GM12865 (cell line): Measurements from ENCODE around the gene PKP2.

Experiments
- DNase-seq: peaks from one replicate; pipeline ENCODE4 v3.0.0; 2010; ENCODE audit warnings: low read depth
- H3K4me3 ChIP-seq: 2 replicates; pipeline ENCODE4 v1.5.1; 2011; ENCODE audit warnings: mild to moderate bottlenecking, low read depth, low read length, control low read depth
- TF ChIP-seq, protein P1 (sequence below): IDR thresholded peaks from 2 replicates; pipeline ENCODE4 v1.5.1; 2011; ENCODE audit warnings: low read length, control low read depth, low read depth, inconsistent platforms; ENCODE audit not compliant: insufficient read depth; ENCODE audit errors: missing control alignments

PKP2 gene

DNA sequence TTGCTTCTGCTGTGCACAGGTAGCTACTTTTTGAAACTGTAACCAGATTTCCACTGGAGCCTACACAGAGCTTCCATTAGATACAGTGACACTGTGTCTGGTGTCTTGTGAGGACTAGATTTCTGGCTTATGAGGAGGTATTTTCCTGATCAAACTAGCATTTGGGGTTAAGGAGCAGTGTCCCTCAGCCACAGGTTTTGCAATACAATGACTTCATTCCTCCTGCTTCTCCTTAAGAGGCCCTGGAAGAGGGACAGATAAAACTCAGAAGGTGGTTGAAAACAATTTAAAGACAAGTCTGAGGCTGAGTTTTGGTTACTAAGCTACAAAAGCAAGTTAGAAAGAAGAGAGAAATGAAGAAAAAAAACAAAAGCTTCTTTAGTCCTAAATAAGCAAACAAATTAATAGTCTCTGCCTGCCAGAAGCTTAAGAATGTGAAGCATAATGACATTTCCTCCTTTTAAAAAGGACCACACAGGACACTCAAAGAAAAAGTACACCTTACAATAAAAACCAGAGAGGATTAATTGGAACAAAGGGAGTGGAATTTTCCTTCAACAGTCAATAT lies 53.0 kb downstream of the PKP2 start:
- no peak overlapping the region for H3K4me3 ChIP-seq
- no peak for DNase-seq
- TF ChIP-seq, protein P1, sequence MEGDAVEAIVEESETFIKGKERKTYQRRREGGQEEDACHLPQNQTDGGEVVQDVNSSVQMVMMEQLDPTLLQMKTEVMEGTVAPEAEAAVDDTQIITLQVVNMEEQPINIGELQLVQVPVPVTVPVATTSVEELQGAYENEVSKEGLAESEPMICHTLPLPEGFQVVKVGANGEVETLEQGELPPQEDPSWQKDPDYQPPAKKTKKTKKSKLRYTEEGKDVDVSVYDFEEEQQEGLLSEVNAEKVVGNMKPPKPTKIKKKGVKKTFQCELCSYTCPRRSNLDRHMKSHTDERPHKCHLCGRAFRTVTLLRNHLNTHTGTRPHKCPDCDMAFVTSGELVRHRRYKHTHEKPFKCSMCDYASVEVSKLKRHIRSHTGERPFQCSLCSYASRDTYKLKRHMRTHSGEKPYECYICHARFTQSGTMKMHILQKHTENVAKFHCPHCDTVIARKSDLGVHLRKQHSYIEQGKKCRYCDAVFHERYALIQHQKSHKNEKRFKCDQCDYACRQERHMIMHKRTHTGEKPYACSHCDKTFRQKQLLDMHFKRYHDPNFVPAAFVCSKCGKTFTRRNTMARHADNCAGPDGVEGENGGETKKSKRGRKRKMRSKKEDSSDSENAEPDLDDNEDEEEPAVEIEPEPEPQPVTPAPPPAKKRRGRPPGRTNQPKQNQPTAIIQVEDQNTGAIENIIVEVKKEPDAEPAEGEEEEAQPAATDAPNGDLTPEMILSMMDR, result no peak

DNA sequence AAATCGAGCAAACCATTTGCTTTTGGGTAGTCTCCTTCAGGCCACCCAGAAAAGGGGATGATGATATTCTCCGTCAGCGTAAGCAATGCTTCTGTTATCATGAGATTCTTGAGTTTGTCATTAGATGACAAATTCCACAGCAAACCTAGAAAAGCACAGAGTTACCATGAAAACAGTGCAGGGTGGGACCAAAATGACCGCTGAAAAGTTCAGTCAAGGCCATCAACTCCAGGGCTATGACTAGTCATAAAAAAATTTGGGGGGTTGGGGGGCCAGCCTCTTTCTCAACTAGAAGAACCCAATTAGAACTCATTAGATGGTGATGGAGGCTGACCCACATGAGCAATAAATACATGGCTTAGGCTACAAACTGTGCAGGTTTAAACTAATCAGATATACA lies 55.5 kb downstream of the PKP2 start:
- H3K4me3 ChIP-seq, result no peak overlapping the region
- no peak for DNase-seq
- TF ChIP-seq, protein P1, result no peak

DNA sequence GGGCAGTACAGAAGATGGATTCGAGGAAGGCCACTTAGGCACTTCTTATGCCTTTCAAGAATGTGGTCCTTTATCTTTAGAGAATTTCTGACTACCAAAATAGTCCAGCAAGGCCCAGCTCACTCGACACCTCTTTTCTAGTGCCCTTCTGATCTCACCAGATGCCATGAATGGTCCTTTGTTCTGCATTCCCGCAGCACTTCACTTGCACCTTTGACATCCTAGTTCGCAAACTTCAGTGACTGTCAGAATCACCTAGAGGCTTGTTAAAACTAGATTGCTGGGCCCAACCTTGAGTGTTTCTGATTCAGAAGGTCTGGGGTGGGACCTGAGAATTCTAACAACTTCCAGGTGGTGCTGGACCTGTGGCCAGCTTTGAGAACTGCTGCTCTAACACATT lies 56.7 kb downstream of the PKP2 start:
- DNase-seq, result no peak
- H3K4me3 ChIP-seq, result no peak overlapping the region
- TF ChIP-seq, protein P1, result no peak

DNA sequence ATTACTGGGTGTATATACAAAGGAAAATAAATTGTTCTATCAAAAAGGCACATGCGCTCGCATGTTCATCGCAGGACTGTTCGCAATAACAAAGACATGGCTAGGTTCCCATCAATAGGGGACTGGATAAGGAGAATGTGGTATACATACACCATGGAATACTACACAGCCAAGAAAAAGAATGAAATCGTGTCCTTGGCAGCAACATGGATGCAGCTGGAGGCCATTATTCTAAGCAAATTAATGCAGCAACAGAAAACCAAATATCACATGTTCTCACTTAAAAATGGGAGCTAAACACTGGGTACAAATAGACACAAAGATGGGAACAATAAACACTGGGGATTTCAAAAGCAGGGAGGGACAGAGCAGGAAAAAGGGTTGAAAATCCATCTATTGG lies 58.6 kb downstream of the PKP2 start:
- TF ChIP-seq, protein P1, result no peak
- no peak overlapping the region for H3K4me3 ChIP-seq
- DNase-seq, result no peak

DNA sequence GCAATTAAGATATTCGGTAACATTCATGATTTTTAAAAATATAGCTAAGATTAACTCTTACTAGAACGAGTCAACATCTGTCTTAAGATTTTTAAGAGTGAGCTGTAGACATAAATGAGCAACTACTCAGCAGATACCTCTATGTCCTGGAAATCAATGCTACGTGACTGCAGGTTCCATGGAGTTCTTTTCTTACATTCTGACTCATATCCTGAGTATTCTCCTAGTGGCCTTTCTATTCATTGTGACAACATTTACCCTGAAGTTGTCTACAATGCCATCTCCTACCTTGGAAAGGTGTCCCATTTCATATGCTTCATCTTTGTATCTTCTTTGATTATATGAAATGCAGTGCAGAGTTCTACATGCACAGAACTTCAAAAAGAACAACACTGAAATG lies 59.9 kb downstream of the PKP2 start:
- H3K4me3 ChIP-seq, result no peak overlapping the region
- TF ChIP-seq, protein P1, result no peak
- DNase-seq, result no peak

DNA sequence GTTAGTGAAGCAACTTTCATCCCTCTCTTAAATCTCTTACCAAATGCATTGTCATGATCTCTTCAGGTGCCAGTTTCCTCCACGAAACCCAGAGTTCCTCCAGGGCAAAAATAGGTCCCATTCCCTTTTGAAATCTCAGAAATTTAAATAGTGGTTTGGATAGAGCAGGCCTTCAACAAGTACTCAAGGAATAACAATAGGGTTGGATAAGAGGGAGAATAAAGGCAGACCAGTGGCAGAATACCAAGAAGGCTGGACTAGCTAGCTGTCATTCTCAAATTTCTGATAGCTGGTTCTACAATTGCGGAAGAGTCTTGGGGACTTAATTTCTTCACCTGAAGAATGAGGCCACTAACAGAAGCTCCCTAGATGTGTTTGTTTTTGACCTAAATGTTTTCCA lies 62.5 kb downstream of the PKP2 start:
- TF ChIP-seq, protein P1, result no peak
- no peak for DNase-seq
- no peak overlapping the region for H3K4me3 ChIP-seq

DNA sequence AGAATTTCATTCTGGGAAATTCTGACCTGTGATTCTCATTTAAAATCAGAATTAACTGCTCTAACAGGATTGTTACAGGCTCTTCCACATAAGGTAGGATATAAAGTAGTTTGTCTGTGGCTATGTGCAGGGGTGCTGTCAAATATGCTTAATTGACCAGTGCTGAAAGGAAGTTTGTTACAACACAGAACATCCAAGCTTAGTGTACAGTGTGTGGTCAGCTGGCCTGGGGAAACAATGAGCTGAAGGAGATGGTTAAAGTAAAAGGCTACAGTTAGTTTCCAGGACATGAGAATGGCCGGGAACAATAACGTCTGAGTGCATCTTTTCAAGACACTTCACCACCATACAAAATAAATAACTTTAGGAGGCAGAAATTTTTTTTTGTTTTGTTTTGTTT lies 68.0 kb downstream of the PKP2 start:
- no peak for DNase-seq
- TF ChIP-seq, protein P1, result no peak
- no peak overlapping the region for H3K4me3 ChIP-seq
